Esophagus squamous epithelium (tissue), 4 donors: Measurements from ENCODE around the gene SVBP.

Experiments used
- CTCF ChIP-seq, 6 experiments: fragments of 450-650 bp in 4 of 6; fragments of 200-600 bp in 2 of 6; sonication (generic) in 2 of 6; IDR thresholded peaks; one replicate each; pipeline ENCODE4 v1.5.1; 2016 to 2019; ENCODE audit warnings: antibody characterized with exemption in 6 of 6, mild to moderate bottlenecking in 4 of 6, moderate library complexity in 4 of 6
- POLR2A ChIP-seq, 4 donors: fragments of 450-650 bp; IDR thresholded peaks; one replicate each; pipeline ENCODE4 v1.6.1; 2017; ENCODE audit warnings: antibody characterized with exemption in 4 of 4, mild to moderate bottlenecking in 4 of 4, moderate library complexity in 3 of 4

GRCh38 chr1:42825036-42825851, 8.0 kb upstream of the SVBP start:
- TF ChIP-seq CTCF (IDR thresholded peaks at IDR 0.05) (no peak), POLR2A (IDR thresholded peaks at IDR 0.05) (no peak)
